Endometrial microvascular endothelial cells (primary cell): Measurements from ENCODE around the gene PSMD8. TPM values are rescaled to one million over a fixed set of nuclear protein-coding genes. Genes with fewer than 3 reads are reported as not detected.
"Not testable (repeated sequence)": the region's sequence is repeated elsewhere in the genome, so short reads cannot be mapped to it uniquely, and the experiment has no call there.

Source experiments
- in situ Hi-C: cut with HindIII; loops from 2 replicates; pipeline ENCODE4 v1.10.0; 2017; ENCODE audit warnings: low sequenced_read_pairs, low pct_unique_long_range_greater_than_20kb; ENCODE audit errors: inconsistent ontology term
- total RNA-seq: library from RNA; depleted of rRNA; stranded (reverse); fragments of >200 nt; gene quantifications from one replicate; pipeline ENCODE4 v1.2.3, GENCODE V29; 2015; ENCODE audit errors: inconsistent ontology term

The PSMD8 gene
- total RNA-seq, 1 donor from 2014 or later = 395 TPM

DNA sequence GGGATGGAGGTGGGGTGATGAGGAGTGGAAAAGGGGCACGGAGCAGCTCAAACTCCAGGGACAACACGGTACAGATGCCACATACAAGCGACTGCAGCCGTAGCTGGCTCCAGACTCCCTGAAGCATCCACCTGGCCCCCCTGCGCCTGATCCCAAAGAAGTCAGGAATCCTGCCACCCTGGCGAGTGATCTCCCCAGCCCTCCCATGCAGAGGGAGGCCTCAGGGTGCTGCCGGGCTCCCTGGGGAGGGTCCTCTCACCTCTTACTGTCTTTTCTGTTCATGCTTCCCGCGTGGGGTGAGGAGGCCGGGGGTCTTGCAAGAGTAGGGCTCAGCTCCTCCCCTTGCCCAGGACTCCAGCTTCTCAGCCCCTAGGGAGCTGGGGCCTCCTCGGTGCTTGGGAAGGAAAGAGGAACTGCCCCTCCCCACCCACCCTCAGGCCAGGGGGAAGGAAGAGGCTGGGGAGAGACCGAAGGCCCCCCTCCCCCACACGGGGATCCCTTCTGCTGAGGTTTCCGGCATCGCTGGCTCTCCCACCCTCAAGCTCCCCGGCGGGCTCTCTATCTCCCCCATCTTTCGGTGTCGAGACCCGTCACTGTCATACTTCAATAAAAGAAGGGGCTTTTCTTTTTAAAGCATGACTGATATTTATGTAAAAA is 51.6 kb downstream of the PSMD8 start, which contains the start of gene RASGRP4:
Gene RASGRP4, minus strand, starts transcription at position 410 of the 657 bp plus-strand sequence. Its CDS starts 128 bp downstream, at position 282.
- in situ Hi-C loops = no loop called here

DNA sequence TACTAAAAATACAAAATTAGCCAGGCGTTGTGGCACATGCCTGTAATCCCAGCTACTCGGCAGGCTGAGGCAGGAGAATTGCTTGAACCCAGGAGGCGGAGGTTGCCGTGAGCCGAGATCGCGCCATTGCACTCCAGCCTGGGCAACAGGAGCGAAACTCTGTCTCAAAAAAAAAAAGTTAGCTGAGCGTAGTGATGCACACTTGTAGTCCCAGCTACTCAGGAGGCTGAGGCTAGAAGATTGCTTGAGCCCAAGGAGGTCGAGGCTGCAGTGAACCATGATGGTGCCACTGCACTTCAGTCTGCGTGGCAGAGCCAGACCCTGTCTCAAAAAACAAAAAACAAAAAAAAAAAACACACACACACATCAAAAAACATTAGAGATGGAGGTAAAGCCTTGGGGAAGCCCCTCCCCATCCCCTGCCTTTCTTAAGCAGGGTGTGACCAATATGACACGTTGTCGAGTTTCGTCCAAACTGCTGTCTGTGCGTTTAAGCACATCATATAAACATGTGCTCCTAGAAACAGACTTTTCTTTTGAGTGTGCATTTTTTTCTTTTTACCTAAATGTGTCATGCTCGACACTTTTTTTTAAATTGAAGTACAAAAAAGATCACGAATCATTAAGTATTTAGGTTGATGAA is 52.8 kb downstream of the PSMD8 start:
- in situ Hi-C loops = not testable (repeated sequence)

GRCh38 chr19:38429055-38429810 is 54.9 kb downstream of the PSMD8 start:
- in situ Hi-C loops = no loop called here

- in situ Hi-C loops = no loop called here
Measured at GRCh38 chr19:38429811-38430156, 55.4 kb downstream of the PSMD8 start.

DNA sequence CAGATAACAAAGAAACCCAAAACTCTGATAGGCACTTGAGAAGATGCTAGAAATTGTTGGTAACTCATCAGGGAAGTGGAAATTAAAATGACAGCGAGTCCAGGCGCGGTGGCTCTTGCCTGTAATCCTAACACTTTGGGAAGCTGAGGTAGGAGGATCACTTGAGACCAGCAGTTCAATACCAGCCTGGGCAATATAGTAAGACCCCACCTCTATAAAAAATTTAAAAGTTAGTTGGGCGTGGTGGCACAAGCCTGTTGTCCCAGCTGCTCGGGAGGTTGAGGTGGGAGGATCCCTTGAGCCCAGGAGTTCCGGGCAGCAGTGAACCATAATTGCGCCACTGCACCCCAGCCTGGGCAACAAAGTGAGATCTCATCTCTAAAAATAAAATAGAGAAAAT is 56.6 kb downstream of the PSMD8 start:
- in situ Hi-C loops = no loop called here

DNA sequence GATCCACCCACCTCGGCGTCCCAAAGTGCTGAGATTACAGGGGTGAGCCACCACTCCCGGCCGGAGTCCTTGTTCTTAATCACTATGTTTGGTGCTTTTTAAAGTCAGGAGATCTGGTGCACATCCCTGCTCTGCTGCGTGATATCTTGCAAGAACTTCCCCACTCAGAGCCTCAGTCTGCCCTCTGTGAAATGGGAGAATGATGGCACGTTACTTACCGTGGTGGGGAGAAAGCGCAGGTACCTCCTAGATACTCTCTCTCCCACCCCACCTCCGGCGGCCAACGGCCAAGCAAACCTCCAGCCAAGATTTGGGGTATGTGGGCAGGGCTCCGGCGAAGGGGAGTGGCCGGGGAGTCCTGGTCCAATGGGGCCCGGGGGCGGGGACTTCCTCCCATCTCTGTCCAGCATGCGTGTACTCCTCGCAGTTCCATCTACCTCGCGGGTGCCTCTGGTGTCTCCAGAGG is 58.9 kb downstream of the PSMD8 start, which contains the start of gene RYR1:
Gene RYR1, plus strand, starts transcription at position 424 of the 466 bp plus-strand sequence. CDS start 139 bp downstream, outside the sequence.
- in situ Hi-C loops = no loop called here

Other genes starting within 250 kb of the PSMD8 start
- 14.9 TPM for gene DPF1, start 150.3 kb upstream of the PSMD8 start, total RNA-seq
- not detected for gene PPP1R14A, start 118.2 kb upstream of the PSMD8 start, total RNA-seq
- not detected for gene SPINT2, start 110.0 kb upstream of the PSMD8 start, total RNA-seq
- gene C19orf33, start 70.3 kb upstream of the PSMD8 start, total RNA-seq = 7.7 TPM
- 88.4 TPM for gene YIF1B, start 58.6 kb upstream of the PSMD8 start, total RNA-seq
- gene KCNK6, start 54.7 kb upstream of the PSMD8 start, total RNA-seq = 1.8 TPM
- not detected for gene CATSPERG, start 38.7 kb upstream of the PSMD8 start, total RNA-seq
- gene GGN, start 13.5 kb downstream of the PSMD8 start, total RNA-seq = 1.1 TPM
- gene SPRED3, start 14.1 kb downstream of the PSMD8 start, total RNA-seq = 7.0 TPM
- gene FAM98C, start 28.5 kb downstream of the PSMD8 start, total RNA-seq = 12.9 TPM
- not detected for gene RASGRP4, start 51.6 kb downstream of the PSMD8 start, total RNA-seq
- not detected for gene RYR1, start 59.1 kb downstream of the PSMD8 start, total RNA-seq
- not detected for gene MAP4K1, start 243.4 kb downstream of the PSMD8 start, total RNA-seq
- gene EIF3K, start 244.6 kb downstream of the PSMD8 start, total RNA-seq = 582 TPM